ENCODE results near the gene TMEM140.

DNA sequence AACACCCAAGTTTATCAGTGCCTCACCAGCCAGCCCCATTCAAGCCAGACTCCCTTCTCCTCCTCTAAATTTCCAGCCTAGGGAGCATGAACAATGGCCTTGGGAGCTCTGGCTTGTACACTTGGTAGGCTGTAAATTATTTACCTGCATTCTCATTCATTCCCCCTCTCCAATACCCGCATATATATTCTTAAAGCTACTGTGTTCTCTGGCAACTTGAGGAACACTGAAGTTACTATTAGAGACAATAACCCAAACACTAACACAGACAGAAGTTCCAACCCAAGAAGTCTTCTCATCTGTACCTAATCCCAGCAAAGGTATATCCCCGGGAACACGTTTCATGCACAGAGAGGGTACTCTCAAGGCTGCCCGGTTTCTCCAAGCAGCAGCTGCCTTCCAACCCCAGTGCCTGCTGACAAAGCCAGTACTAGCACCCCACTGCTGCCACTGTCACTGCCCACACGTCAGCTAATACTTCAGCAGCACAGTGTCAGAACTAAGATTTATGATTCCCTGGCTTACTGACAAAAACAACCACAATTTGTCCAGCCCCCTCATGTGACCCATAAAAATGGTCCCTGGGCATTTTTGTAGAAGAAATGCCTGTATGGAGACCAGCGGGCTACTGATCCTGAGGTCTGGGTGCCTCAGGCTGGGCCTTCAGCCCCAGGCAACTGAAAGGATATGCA, 60.4 kb downstream of the TMEM140 start:
- TF ChIP-seq EZH2 (IDR thresholded peaks at IDR 0.05; ENCODE audit: insufficient read depth, poor library complexity, severe bottlenecking) (no peak), EZH2phosphoT487 (IDR thresholded peaks at IDR 0.05; ENCODE audit: insufficient read depth, low read depth) (no peak)

Data from GM23248 (cell line).